COR-L47 (cell line): ENCODE results near the gene REEP1.
A peak's percentile ranks its signal among the peaks of the same experiment; 100 is the strongest.
"Not testable (repeated sequence)": the region's sequence is repeated elsewhere in the genome, so short reads cannot be mapped to it uniquely, and the experiment has no call there.

Source experiments
- DNase-seq: peaks from one replicate; lab custom pipeline; 2025; lab: John Stamatoyannopoulos, UW

REEP1 gene

DNA sequence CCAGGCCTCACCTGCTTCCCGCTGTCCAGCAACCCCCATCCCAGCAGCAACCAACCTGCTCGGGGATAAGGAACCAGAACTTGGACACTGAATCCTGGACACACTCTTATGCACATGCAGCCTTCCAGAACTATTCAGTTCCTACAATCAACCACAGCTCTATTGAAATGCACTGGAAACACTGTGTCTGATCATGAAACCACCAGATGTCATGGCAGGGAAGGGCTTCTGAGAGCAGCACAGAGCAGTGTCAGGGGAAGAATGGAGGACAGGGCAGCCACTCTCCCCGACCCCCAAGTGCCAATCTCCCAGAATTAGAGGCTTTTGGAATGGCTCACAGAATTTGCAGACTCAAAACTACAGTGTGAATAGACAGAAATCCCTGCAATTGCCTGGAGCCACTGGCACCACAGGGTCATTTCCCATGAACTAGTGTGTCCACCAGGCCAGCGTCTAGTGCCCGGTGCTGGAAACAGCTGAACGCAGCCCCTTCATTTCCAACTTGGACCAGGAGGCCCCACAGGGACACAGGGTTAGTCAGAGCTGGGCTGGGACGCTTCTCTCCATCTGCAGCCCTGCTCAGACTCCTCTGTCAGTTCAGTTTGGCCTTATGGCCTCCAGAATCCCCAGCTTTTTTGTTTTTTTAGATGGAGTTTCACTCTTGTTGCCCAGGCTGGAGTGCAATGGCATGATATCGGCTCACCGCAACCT, 112.6 kb downstream of the REEP1 start:
- no peak for DNase-seq

DNA sequence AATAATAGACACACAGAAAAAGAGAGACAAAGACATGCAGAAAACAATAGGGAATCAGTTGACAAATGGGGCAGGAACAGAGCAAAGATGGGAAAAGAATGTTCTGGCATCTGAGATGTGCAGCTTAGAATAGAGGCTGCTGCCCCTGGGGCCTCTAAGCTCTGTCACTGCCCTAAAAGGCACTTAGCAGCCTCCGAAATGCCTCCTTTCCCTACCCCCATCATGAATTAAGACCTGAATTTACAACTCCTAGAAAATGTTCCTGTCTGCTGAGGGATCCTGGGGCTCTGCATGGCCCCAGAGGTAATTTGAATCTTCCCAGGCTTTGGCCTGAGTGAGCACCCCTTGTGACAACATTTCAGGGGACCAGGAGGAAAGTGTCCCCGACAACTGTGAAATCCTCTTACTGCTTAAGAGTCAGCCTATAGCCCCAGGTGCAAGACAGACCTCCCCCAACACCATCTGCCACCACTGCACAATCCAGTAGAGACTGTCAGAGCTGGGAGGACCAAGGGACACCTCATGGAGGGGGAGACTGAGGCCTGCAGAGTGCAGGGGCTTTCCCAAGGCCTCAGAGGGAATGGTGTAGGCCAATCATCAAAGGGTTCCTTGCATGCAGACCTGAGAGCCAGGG, 113.4 kb downstream of the REEP1 start:
- no peak for DNase-seq

- peak; percentile 17 for DNase-seq
Measured at GRCh38 chr2:86223140-86223926, 114.1 kb downstream of the REEP1 start.

DNA sequence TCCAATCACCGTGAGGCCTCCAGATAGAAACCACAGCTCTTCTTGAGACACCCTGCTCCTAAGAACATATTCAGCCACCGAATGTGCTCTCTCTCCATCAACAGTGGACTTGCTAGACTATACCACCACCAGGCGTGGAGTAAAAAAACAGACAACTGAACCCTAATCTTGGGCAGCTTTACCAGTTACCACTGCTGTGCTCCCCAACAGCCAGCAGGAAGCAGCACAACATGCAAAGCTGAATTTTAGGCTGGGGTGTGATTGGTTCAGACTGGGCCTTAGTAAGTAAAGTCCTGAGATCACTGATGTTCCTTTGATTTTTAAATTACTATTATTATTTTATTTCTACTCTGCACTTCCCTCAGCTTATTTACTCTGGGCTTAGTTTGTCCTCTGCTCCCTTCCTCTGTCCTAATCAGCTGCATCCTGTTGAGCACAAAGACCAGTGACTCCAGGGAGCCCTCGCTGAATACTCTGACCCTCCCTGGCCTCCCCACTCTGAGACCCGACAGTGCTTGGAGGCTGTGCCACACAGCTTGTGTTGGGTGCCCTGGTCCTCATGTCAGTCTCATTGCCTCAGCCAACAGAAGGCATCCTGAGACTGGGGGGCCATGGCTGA, 116.3 kb downstream of the REEP1 start:
- peak; percentile 23 for DNase-seq

- DNase-seq = no peak
Measured at GRCh38 chr2:86219896-86220295, 117.5 kb downstream of the REEP1 start.

GRCh38 chr2:86218124-86218523, 119.3 kb downstream of the REEP1 start:
- no peak for DNase-seq

DNA sequence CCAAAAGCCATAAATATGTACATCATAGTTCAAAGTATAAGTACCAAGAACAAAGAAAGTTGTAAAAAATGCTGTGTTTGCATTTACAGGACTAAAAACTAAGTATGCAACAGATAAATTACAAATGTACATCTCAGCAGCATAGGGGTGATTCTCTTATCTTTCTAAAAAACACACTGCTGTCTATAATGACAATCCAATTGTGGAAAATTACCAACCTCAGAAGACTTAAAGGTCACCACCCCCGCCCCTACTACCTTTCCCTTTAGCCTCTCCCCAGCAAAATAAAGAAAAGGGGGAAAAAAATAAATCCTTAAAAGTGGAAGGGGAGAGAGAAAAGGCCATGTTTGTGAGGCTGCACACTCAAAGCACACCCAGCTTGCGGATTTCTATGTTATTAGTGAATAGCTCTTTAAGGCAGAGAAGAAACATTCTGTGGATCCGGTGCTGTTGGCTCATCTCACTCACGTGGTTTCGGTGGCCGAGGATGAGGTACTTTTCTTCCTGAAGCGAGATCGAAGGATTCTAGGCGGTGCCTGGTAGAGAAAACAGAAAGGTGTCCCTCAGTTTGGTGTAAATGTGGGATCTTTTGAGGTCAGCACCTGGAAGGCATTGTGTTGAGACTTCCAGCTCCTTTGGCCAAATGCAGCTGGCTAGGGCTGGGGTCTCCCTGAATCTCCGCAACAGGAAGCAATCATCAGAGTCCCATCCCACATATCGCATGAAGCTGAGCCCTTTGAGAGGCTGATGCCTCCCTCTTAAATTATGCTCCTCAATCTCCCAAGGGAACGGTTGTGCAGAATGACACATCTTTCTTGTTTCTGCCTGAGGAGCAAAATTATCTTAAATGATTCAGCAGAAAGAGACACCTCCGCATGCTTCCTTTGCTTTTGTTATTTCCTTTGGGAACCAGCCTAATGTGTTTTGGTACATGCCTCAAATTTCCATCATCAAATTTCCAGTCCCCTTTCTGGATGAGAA, 120.6 kb downstream of the REEP1 start:
- no peak for DNase-seq

DNA sequence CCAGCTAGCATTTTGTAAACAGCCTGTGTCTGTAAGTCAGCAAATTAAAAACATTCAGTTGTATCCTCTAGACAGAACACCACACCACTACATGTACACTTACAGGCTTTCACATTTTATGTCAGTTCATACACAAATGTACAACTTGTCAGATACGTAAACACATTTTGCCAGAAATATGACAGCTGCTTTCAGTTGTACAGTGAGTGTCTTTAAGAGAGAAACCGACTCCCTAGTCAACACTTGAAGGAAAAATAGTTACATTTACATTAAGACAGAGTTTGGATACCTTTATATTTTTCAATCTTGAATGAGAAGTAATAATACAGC, 123.0 kb downstream of the REEP1 start:
- DNase-seq = no peak

- no peak for DNase-seq
Measured at GRCh38 chr2:86213699-86214502, 123.5 kb downstream of the REEP1 start.

GRCh38 chr2:86213056-86213455, 124.4 kb downstream of the REEP1 start:
- no peak for DNase-seq

DNA sequence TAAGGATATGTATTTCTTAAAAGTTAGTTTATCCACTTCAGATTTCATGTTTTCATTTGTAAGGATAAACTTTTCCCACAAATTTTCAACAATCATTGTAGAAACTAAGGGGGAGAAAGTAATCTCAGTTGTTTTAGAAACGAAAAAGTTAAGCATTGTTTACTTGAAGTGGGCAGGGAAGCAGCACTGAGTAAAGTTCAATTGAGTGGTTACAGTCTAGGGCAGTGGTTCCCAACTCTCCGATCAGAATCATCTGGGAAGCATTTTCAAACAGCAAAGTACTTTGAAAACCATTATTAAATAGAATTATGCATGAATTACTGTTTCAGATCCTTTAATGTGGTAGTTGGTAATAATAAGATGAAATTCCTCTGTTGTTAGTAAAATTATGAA, 125.6 kb downstream of the REEP1 start:
- DNase-seq = no peak

DNA sequence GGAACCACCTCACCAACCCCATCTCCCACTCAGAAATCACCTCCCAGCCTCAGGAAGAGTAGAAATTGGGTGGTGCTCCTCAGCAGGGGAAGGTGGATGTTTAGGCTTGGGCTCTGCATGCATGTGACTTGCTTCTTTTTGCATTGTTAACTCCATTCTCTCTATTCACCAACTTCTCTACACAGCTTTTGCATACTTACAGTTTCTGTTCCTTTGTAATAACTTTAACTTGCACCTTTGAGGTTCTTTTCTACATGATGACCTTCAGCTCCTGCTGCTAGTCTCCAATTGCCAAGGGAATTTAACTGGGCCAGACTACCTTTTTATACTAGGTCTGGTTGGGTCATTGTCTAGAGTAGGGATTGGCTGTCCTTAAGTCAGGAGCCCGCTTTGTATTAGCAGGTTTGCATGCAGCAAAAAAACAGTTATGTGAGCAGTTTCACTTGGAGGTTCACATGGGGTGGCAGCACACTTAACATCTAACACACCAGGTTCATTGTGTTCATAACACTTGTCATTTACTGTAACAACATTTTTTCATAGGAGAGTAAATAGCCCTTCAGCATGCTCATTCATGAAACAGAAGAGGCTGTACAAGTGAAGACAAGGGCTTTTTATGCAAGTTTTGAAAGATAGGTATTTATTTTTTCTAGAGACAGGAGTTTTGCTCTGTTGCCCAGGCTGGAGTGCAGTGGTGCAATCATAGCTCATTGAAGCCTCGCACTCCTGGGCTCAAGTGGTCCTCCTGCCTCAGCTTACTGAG, 126.2 kb downstream of the REEP1 start:
- no peak for DNase-seq

DNA sequence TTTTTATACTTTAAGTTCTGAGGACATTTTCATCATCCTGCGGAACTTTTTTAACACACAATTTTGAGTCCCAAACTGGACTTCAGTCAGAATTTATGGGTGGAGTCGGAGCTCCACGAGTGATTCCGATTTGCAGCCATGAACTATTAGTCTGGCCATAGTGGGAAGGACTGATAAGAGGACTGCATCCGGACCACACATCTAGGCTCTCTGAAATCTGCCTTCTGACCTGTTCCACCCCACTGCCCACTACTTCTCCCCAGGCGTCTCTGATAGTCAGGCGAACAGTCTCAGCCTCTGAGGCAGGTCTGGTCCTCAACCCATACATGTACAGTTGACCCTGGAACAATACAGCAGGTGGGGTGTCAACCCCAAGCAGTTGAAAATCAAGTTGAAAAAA, 133.0 kb downstream of the REEP1 start:
- no peak for DNase-seq

DNA sequence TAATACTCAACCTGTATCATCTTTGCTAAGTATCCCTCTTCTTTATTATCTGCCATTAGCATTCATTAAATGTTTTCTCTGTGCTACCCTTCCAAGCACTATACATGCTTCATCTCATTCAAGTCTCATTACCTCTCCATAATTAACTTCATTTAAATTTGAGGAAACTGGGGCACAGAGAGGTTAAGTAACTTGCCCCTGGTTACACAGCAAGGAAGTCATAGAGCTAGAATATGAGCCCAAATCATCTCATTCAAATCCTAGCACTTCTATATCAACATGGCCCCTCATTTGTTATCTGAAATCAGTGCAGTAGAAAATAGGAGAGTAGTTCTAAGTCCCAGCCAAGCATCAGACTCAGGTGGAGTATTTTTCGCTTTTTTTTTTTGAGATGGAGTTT, 133.8 kb downstream of the REEP1 start:
- no peak for DNase-seq

- DNase-seq = no peak
Measured at GRCh38 chr2:86202702-86203101, 134.7 kb downstream of the REEP1 start.

DNA sequence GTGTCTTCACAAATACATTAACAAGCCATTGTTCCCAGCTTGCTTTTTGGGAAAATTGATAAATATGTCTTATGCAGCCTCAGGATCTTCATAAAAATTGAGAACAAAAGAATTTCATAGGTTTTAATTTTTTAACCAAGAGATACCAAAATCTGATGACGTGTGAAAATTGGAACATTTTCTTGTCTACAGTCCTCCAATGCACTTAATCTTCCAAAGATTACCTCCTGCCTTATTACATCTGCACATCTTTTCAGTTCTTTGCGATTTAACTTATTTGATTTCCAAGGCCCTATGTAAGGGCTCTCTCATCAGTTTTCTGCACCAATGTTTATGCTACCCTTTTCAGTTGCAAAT, 135.1 kb downstream of the REEP1 start:
- no peak for DNase-seq

GRCh38 chr2:86201671-86202335, 135.6 kb downstream of the REEP1 start:
- no peak for DNase-seq

DNA sequence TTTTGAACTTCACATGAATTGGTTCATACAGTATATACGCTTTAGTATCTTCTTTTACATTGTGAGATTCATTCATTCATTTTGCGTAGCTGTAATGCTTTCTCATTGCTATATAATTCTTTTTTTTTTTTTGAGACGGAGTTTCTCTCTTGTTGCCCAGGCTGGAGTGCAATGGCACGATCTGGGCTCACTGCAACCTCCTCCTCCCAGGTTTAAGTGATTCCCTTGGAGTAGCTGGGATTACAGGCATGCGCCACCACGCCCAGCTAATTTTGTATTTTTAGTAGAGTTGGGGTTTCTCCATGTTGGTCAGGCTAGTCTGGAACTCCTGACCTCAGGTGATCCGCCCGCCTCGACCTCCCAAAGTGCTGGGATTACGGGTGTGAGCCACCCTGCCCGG, 136.9 kb downstream of the REEP1 start:
- DNase-seq = not testable (repeated sequence)

DNA sequence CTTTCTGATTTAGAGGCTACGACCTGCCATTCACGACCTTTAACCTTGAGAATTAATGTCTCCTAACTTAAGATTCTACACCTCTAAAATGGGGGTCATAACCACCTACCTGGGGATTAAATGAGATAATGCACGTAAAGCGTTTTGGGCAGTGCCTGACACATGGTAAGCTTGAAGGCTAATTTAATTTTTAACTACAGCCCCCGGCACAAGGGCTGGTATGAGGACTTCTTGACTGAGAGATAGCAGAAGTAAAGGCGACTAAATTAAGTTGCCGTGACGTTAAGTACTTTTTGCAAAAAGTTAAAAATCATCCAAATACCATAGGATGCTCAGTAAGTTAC, 137.6 kb downstream of the REEP1 start:
- DNase-seq = no peak
